HCT116 (cell line): ENCODE results near the gene PPP1CB. TPM values are rescaled to one million over a fixed set of nuclear protein-coding genes. Genes with fewer than 3 reads are reported as not detected.

ENCODE experiments used
- ATAC-seq: fragments of 200-7000 bp; cut with Tn5 transposase; 2 replicates; pipeline ENCODE4 v1.9.1; 2020; ENCODE audit warnings: mild to moderate bottlenecking, moderate library complexity
- BruUV-seq: library from RNA; stranded (reverse); fragments of 400-500 nt; replicated peaks from 2 replicates; lab custom pipeline; 2021; lab: Mats Ljungman, UMichigan
- CTCF ChIA-PET: fragments of 300-600 bp; sonication (Branson Sonifier 250); formaldehyde crosslinking; loops from one replicate; lab custom pipeline; 2021; ENCODE audit warnings: antibody characterized with exemption; lab: Charles Lee
- POLR2A ChIA-PET: fragments of 300-600, 350-600 bp; sonication (Branson Sonifier 250); formaldehyde crosslinking; loops from one replicate; lab custom pipeline; 2021; ENCODE audit warnings: antibody characterized with exemption; lab: Charles Lee
- RAD21 ChIA-PET, 2 experiments: fragments of 300-600 bp; sonication (Branson Sonifier 250); formaldehyde crosslinking; loops; one replicate each; lab custom pipeline; 2023; ENCODE audit warnings: low total read pairs in 2 of 2; ENCODE audit not compliant: uncharacterized antibody in 2 of 2, unreplicated experiment in 2 of 2, low non-redundant PET in 1 of 2; lab: Charles Lee
- DNase-seq: peaks from one replicate; pipeline ENCODE4 v3.0.0-alpha.2; 2010; ENCODE audit warnings: low read depth, low spot score
- H2AFZ ChIP-seq: fragments of 200-600 bp; shearing (Covaris generic), sonication (generic); 2 replicates; pipeline ENCODE4 v1.6.1; 2017; ENCODE audit warnings: low read depth, mixed run types, mixed read lengths, antibody characterized with exemption, low read length; ENCODE audit not compliant: poor library complexity, severe bottlenecking
- H3K27ac ChIP-seq: 2 replicates; pipeline ENCODE4 v1.5.1; 2012; ENCODE audit warnings: low read depth, low read length
- H3K27me3 ChIP-seq: fragments of 200-600 bp; sonication (generic); 2 replicates; pipeline ENCODE4 v1.6.1; 2016; ENCODE audit warnings: mixed run types, low read length, mixed read lengths; ENCODE audit not compliant: insufficient read depth
- H3K36me3 ChIP-seq, 2 experiments: fragments of 200-500 bp in 1 of 2; fragments of 200-600 bp in 1 of 2; sonication (Bioruptor generic) in 1 of 2; sonication (generic) in 1 of 2; 2 replicates each; pipeline versions ENCODE4 v1.5.1 to v1.6.1; 2014 to 2016; ENCODE audit warnings: low read length in 2 of 2, inconsistent platforms in 1 of 2, mixed read lengths in 1 of 2, mixed run types in 1 of 2; ENCODE audit not compliant: insufficient read depth in 2 of 2, control insufficient read depth in 1 of 2
- H3K4me1 ChIP-seq, 2 experiments: fragments of 200-600 bp in 1 of 2; sonication (generic) in 1 of 2; 2 replicates each; pipeline versions ENCODE4 v1.5.1 to v1.6.1; 2012 to 2017; ENCODE audit warnings: low read length in 2 of 2, inconsistent platforms in 1 of 2, mild to moderate bottlenecking in 1 of 2, mixed read lengths in 1 of 2, mixed run types in 1 of 2, moderate library complexity in 1 of 2; ENCODE audit not compliant: insufficient read depth in 2 of 2, control insufficient read depth in 1 of 2
- H3K4me2 ChIP-seq: fragments of 200-600 bp; sonication (generic); 2 replicates; pipeline ENCODE4 v1.6.1; 2017; ENCODE audit warnings: mixed run types, low read length, mixed read lengths
- H3K4me3 ChIP-seq, 2 experiments: fragments of 200-600 bp in 1 of 2; sonication (generic) in 1 of 2; replicated peaks in 1 of 2; 2 replicates each; pipeline ENCODE4 v1.5.1; 2011 to 2016; ENCODE audit warnings: low read length in 2 of 2, control low read depth in 1 of 2, low read depth in 1 of 2, mild to moderate bottlenecking in 1 of 2, mixed read lengths in 1 of 2, mixed run types in 1 of 2
- H3K79me2 ChIP-seq: fragments of 200-600 bp; sonication (generic); 2 replicates; pipeline ENCODE4 v1.6.1; 2017; ENCODE audit warnings: mild to moderate bottlenecking, mixed run types, low read length, moderate library complexity, mixed read lengths; ENCODE audit not compliant: insufficient read depth
- H3K9ac ChIP-seq: fragments of 200-600 bp; sonication (generic); 2 replicates; pipeline ENCODE4 v1.6.1; 2016; ENCODE audit warnings: low read length, mixed read lengths
- H3K9me2 ChIP-seq: fragments of 200-600 bp; sonication (generic), shearing (Covaris generic); 2 replicates; pipeline ENCODE4 v1.6.1; 2017; ENCODE audit warnings: mixed run types, mild to moderate bottlenecking, moderate library complexity; ENCODE audit not compliant: insufficient read depth
- H3K9me3 ChIP-seq, 2 experiments: fragments of 200-500 bp in 1 of 2; fragments of 200-600 bp in 1 of 2; sonication (Bioruptor generic) in 1 of 2; sonication (generic) in 1 of 2; 2 replicates each; pipeline ENCODE4 v1.6.1; 2014 to 2017; ENCODE audit warnings: low read length in 2 of 2, mixed read lengths in 2 of 2, inconsistent platforms in 1 of 2, low read depth in 1 of 2, mild to moderate bottlenecking in 1 of 2, mixed run types in 1 of 2, moderate library complexity in 1 of 2; ENCODE audit not compliant: control insufficient read depth in 1 of 2, insufficient read depth in 1 of 2
- H4K20me1 ChIP-seq: fragments of 200-600 bp; sonication (generic), shearing (Covaris generic); 2 replicates; pipeline ENCODE4 v1.6.1; 2017; ENCODE audit warnings: mixed run types, mild to moderate bottlenecking, moderate library complexity; ENCODE audit not compliant: insufficient read depth
- CBX3 ChIP-seq: IDR thresholded peaks from 2 replicates; pipeline ENCODE4 v1.6.1; 2012; ENCODE audit warnings: low read depth
- CEBPB ChIP-seq: IDR thresholded peaks from 2 replicates; pipeline ENCODE4 v1.6.1; 2012; ENCODE audit warnings: low read depth
- EGR1 ChIP-seq: IDR thresholded peaks from 2 replicates; pipeline ENCODE4 v1.6.1; 2012; ENCODE audit warnings: low read depth
- FOSL1 ChIP-seq: IDR thresholded peaks from 2 replicates; pipeline ENCODE4 v1.6.1; 2012; ENCODE audit warnings: low read depth
- JUND ChIP-seq: IDR thresholded peaks from 2 replicates; pipeline ENCODE4 v1.6.1; 2012
- POLR2A ChIP-seq: IDR thresholded peaks from 2 replicates; pipeline ENCODE4 v1.7.0; 2011; ENCODE audit warnings: borderline replicate concordance; ENCODE audit not compliant: insufficient read depth, insufficient read length; ENCODE audit errors: extremely low read depth
- POLR2AphosphoS5 ChIP-seq: IDR thresholded peaks from 2 replicates; pipeline ENCODE4 v1.6.1; 2011; ENCODE audit warnings: mild to moderate bottlenecking, low read depth, low read length, moderate library complexity
- SRF ChIP-seq: IDR thresholded peaks from 2 replicates; pipeline ENCODE4 v1.6.1; 2012; ENCODE audit warnings: low read depth
- intact Hi-C: fragments of 100-400 bp; cut with micrococcal nuclease; formaldehyde crosslinking; loops from 2 replicates; pipeline ENCODE4 v1.10.0; 2022
- total RNA-seq: library from RNA; stranded (reverse); gene quantifications from one replicate; pipeline ENCODE4 v1.2.1, GENCODE V29; 2021; ENCODE audit not compliant: unreplicated experiment
- TF ChIP-seq, protein P1 (sequence below): IDR thresholded peaks from 2 replicates; pipeline ENCODE4 v1.6.1; 2012; ENCODE audit warnings: low read depth
- TF ChIP-seq, protein P2 (sequence below): IDR thresholded peaks from 2 replicates; pipeline ENCODE4 v1.6.1; 2012

Gene PPP1CB
- total RNA-seq, 1 experiment from 2014 or later = 174 TPM

DNA sequence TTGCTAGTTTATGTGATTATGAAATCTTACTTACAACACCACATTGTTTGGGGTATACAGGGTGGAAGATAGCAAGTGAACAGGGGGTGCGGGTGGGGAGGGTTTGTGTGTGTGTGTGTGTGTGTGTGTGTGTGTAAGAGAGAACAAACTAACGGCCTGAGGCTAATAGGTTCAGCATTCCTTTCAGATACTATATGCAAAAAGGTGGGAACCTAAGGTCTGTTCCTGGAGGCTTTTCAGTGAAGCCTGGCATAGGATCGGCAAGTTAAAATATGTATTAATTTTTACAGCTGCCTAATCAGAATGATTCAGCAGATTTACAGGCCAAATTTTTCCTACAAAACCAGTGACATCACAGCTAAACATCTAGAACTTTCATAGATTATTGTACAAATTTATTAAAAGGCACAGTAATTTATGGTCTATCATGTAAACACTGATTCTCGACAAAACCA is 51.4 kb downstream of the PPP1CB start:
- ATAC-seq (no peak), DNase-seq (no peak)
- Histone ChIP-seq H3K9me3 (no peaks in the 10 kb centered on the region), H3K27ac (no peak overlapping the region), H2AFZ (no peak overlapping the region), H3K27me3 (no peaks in the 10 kb centered on the region), H3K36me3 (peaks cover 9 to 24% of the 10 kb centered on the region in 2 experiments; a peak in 3 of 4 replicates), H3K4me2 (no peak overlapping the region), H3K9ac (no peak overlapping the region), H4K20me1 (0 out of 2 replicates have a peak, but pooled peaks cover 8% of the 10 kb centered on the region), H3K9me2 (no peaks in the 10 kb centered on the region), H3K4me1 (no peaks in the 10 kb centered on the region), H3K4me3 (no peak overlapping the region), H3K79me2 (peaks cover 21% of the 10 kb centered on the region)
- TF ChIP-seq POLR2A (no peak), CEBPB (no peak), POLR2AphosphoS5 (no peak), FOSL1 (no peak), EGR1 (no peak)
- TF ChIP-seq, protein P1, sequence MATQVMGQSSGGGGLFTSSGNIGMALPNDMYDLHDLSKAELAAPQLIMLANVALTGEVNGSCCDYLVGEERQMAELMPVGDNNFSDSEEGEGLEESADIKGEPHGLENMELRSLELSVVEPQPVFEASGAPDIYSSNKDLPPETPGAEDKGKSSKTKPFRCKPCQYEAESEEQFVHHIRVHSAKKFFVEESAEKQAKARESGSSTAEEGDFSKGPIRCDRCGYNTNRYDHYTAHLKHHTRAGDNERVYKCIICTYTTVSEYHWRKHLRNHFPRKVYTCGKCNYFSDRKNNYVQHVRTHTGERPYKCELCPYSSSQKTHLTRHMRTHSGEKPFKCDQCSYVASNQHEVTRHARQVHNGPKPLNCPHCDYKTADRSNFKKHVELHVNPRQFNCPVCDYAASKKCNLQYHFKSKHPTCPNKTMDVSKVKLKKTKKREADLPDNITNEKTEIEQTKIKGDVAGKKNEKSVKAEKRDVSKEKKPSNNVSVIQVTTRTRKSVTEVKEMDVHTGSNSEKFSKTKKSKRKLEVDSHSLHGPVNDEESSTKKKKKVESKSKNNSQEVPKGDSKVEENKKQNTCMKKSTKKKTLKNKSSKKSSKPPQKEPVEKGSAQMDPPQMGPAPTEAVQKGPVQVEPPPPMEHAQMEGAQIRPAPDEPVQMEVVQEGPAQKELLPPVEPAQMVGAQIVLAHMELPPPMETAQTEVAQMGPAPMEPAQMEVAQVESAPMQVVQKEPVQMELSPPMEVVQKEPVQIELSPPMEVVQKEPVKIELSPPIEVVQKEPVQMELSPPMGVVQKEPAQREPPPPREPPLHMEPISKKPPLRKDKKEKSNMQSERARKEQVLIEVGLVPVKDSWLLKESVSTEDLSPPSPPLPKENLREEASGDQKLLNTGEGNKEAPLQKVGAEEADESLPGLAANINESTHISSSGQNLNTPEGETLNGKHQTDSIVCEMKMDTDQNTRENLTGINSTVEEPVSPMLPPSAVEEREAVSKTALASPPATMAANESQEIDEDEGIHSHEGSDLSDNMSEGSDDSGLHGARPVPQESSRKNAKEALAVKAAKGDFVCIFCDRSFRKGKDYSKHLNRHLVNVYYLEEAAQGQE = no peak
- CTCF ChIA-PET = no interaction called here
- BruUV-seq = no TSS peak
- intact Hi-C loops = no loop called here
- RAD21 ChIA-PET = no interaction called here
- POLR2A ChIA-PET = no interaction called here

DNA sequence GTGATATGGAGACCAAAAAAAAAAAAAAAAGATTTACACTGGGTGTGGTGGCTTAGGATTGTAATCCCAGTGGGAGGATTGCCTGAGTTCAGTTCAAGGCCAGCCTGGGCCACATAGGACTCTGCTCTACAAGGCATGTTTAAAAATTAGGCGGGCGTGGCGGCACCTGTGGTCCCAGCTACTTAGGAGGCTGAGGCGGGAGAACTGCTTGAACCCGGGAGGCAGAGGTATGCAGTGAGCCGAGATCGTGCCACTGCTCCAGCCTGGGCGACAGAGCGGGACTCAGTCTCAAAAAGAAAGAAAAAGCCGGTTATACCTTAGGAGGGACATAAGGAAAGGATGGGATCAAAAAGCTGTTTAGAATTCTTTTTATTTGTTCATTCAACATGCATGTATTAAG is 58.3 kb downstream of the PPP1CB start:
- POLR2A ChIA-PET = no interaction called here
- Histone ChIP-seq H3K9me3 (no peaks in the 10 kb centered on the region), H3K36me3 (no peaks in the 10 kb centered on the region), H4K20me1 (no peaks in the 10 kb centered on the region), H3K4me3 (no peak overlapping the region), H2AFZ (no peak overlapping the region), H3K27ac (no peak overlapping the region), H3K9me2 (no peaks in the 10 kb centered on the region), H3K79me2 (no peaks in the 10 kb centered on the region), H3K4me2 (no peak overlapping the region), H3K4me1 (no peaks in the 10 kb centered on the region), H3K9ac (no peak overlapping the region), H3K27me3 (no peaks in the 10 kb centered on the region)
- DNase-seq (no peak), ATAC-seq (no peak)
- RAD21 ChIA-PET = interaction anchor here in 1 of 2 experiments (0.7 kb wide), 1 partner anchor 11 kb away, joined by 3 read pairs; no protein-coding TSS in a partner anchor
- CTCF ChIA-PET = no interaction called here
- BruUV-seq = no TSS peak
- TF ChIP-seq POLR2AphosphoS5 (no peak), CBX3 (no peak), JUND (no peak), SRF (no peak)
- TF ChIP-seq, protein P2, sequence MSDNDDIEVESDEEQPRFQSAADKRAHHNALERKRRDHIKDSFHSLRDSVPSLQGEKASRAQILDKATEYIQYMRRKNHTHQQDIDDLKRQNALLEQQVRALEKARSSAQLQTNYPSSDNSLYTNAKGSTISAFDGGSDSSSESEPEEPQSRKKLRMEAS = no peak
- intact Hi-C loops = no loop called here
